ENCODE measurements around the gene EGFL8.
"Not testable (repeated sequence)": the region's sequence is repeated elsewhere in the genome, so short reads cannot be mapped to it uniquely, and the experiment has no call there.

Gene EGFL8

GRCh38 chr6:32202186-32202585 lies 37.8 kb downstream of the EGFL8 start:
- no peaks in the 10 kb centered on the region for H3K36me3 ChIP-seq (ENCODE audit: insufficient read depth, insufficient read length, low read length)
- H3K9me3 ChIP-seq (ENCODE audit: insufficient read depth, low read length): no peaks in the 10 kb centered on the region
- H3K27me3 ChIP-seq (ENCODE audit: insufficient read depth, insufficient read length): no peaks in the 10 kb centered on the region
- no peak overlapping the region for H3K4me3 ChIP-seq (ENCODE audit: insufficient read length, low read depth)
- H3K4me1 ChIP-seq (ENCODE audit: insufficient read depth, insufficient read length): peaks cover 10% of the 10 kb centered on the region
- TF ChIP-seq SUZ12 (IDR thresholded peaks at IDR 0.05; ENCODE audit: extremely low read depth, insufficient read depth, insufficient read length) (no peak), YY1 (IDR thresholded peaks at IDR 0.05; ENCODE audit: insufficient read depth, insufficient read length) (no peak), ZNF274 (IDR thresholded peaks at IDR 0.05; ENCODE audit: low read depth, low read length) (no peak)
- no peak overlapping the region for H3K9ac ChIP-seq (ENCODE audit: insufficient read length, low read depth)
- DNase-seq (ENCODE audit: low read depth, low spot score): no peak

GRCh38 chr6:32203426-32204267 lies 39.3 kb downstream of the EGFL8 start:
- Histone ChIP-seq H3K9ac (ENCODE audit: insufficient read length, low read depth) (no peak overlapping the region), H3K4me1 (ENCODE audit: insufficient read depth, insufficient read length) (peaks cover 6% of the 10 kb centered on the region), H3K4me3 (ENCODE audit: insufficient read length, low read depth) (no peak overlapping the region), H3K9me3 (ENCODE audit: insufficient read depth, low read length) (no peaks in the 10 kb centered on the region), H3K36me3 (ENCODE audit: insufficient read depth, insufficient read length, low read length) (no peaks in the 10 kb centered on the region), H3K27me3 (ENCODE audit: insufficient read depth, insufficient read length) (no peaks in the 10 kb centered on the region)
- TF ChIP-seq SUZ12 (IDR thresholded peaks at IDR 0.05; ENCODE audit: extremely low read depth, insufficient read depth, insufficient read length) (no peak), YY1 (IDR thresholded peaks at IDR 0.05; ENCODE audit: insufficient read depth, insufficient read length) (no peak), ZNF274 (IDR thresholded peaks at IDR 0.05; ENCODE audit: low read depth, low read length) (no peak)
- no peak for DNase-seq (ENCODE audit: low read depth, low spot score)

- Histone ChIP-seq H3K4me1 (ENCODE audit: insufficient read depth, insufficient read length) (peaks cover 6% of the 10 kb centered on the region), H3K27me3 (ENCODE audit: insufficient read depth, insufficient read length) (no peaks in the 10 kb centered on the region), H3K9me3 (ENCODE audit: insufficient read depth, low read length) (no peaks in the 10 kb centered on the region), H3K9ac (ENCODE audit: insufficient read length, low read depth) (no peak overlapping the region), H3K36me3 (ENCODE audit: insufficient read depth, insufficient read length, low read length) (no peaks in the 10 kb centered on the region), H3K4me3 (ENCODE audit: insufficient read length, low read depth) (no peak overlapping the region)
- TF ChIP-seq ZNF274 (IDR thresholded peaks at IDR 0.05; ENCODE audit: low read depth, low read length) (no peak), YY1 (IDR thresholded peaks at IDR 0.05; ENCODE audit: insufficient read depth, insufficient read length) (no peak), SUZ12 (IDR thresholded peaks at IDR 0.05; ENCODE audit: extremely low read depth, insufficient read depth, insufficient read length) (no peak)
- no peak for DNase-seq (ENCODE audit: low read depth, low spot score)
Measured at GRCh38 chr6:32204268-32204715, 39.9 kb downstream of the EGFL8 start.

GRCh38 chr6:32208996-32209395 lies 44.6 kb downstream of the EGFL8 start:
- H3K9ac ChIP-seq (ENCODE audit: insufficient read length, low read depth): no peak overlapping the region
- no peak for DNase-seq (ENCODE audit: low read depth, low spot score)
- H3K4me1 ChIP-seq (ENCODE audit: insufficient read depth, insufficient read length): peaks cover 4% of the 10 kb centered on the region
- no peaks in the 10 kb centered on the region for H3K9me3 ChIP-seq (ENCODE audit: insufficient read depth, low read length)
- H3K27me3 ChIP-seq (ENCODE audit: insufficient read depth, insufficient read length): no peaks in the 10 kb centered on the region
- no peak overlapping the region for H3K4me3 ChIP-seq (ENCODE audit: insufficient read length, low read depth)
- no peaks in the 10 kb centered on the region for H3K36me3 ChIP-seq (ENCODE audit: insufficient read depth, insufficient read length, low read length)
- TF ChIP-seq YY1 (IDR thresholded peaks at IDR 0.05; ENCODE audit: insufficient read depth, insufficient read length): no peak
- TF ChIP-seq SUZ12 (IDR thresholded peaks at IDR 0.05; ENCODE audit: extremely low read depth, insufficient read depth, insufficient read length): no peak
- TF ChIP-seq ZNF274 (IDR thresholded peaks at IDR 0.05; ENCODE audit: low read depth, low read length): no peak

GRCh38 chr6:32210191-32210601 lies 45.8 kb downstream of the EGFL8 start:
- no peak overlapping the region for H3K9ac ChIP-seq (ENCODE audit: insufficient read length, low read depth)
- DNase-seq (ENCODE audit: low read depth, low spot score): no peak
- no peaks in the 10 kb centered on the region for H3K4me1 ChIP-seq (ENCODE audit: insufficient read depth, insufficient read length)
- H3K36me3 ChIP-seq (ENCODE audit: insufficient read depth, insufficient read length, low read length): no peaks in the 10 kb centered on the region
- H3K9me3 ChIP-seq (ENCODE audit: insufficient read depth, low read length): no peaks in the 10 kb centered on the region
- TF ChIP-seq ZNF274 (IDR thresholded peaks at IDR 0.05; ENCODE audit: low read depth, low read length): no peak
- no peak for TF ChIP-seq SUZ12 (IDR thresholded peaks at IDR 0.05; ENCODE audit: extremely low read depth, insufficient read depth, insufficient read length)
- TF ChIP-seq YY1 (IDR thresholded peaks at IDR 0.05; ENCODE audit: insufficient read depth, insufficient read length): no peak
- H3K4me3 ChIP-seq (ENCODE audit: insufficient read length, low read depth): no peak overlapping the region
- no peaks in the 10 kb centered on the region for H3K27me3 ChIP-seq (ENCODE audit: insufficient read depth, insufficient read length)

- not testable (repeated sequence) for H3K4me1 ChIP-seq (ENCODE audit: insufficient read depth, insufficient read length); H3K36me3 ChIP-seq (ENCODE audit: insufficient read depth, insufficient read length, low read length); H3K27me3 ChIP-seq (ENCODE audit: insufficient read depth, insufficient read length); H3K4me3 ChIP-seq (ENCODE audit: insufficient read length, low read depth); H3K9ac ChIP-seq (ENCODE audit: insufficient read length, low read depth); DNase-seq (ENCODE audit: low read depth, low spot score); H3K9me3 ChIP-seq (ENCODE audit: insufficient read depth, low read length)
Measured at GRCh38 chr6:32211432-32211831, 47.0 kb downstream of the EGFL8 start.

GRCh38 chr6:32212076-32212760 lies 47.8 kb downstream of the EGFL8 start:
- Histone ChIP-seq H3K9me3 (ENCODE audit: insufficient read depth, low read length) (no peaks in the 10 kb centered on the region), H3K4me3 (ENCODE audit: insufficient read length, low read depth) (no peak overlapping the region), H3K9ac (ENCODE audit: insufficient read length, low read depth) (no peak overlapping the region), H3K27me3 (ENCODE audit: insufficient read depth, insufficient read length) (no peaks in the 10 kb centered on the region), H3K4me1 (ENCODE audit: insufficient read depth, insufficient read length) (no peaks in the 10 kb centered on the region), H3K36me3 (ENCODE audit: insufficient read depth, insufficient read length, low read length) (no peaks in the 10 kb centered on the region)
- TF ChIP-seq SUZ12 (IDR thresholded peaks at IDR 0.05; ENCODE audit: extremely low read depth, insufficient read depth, insufficient read length): no peak
- no peak for TF ChIP-seq ZNF274 (IDR thresholded peaks at IDR 0.05; ENCODE audit: low read depth, low read length)
- TF ChIP-seq YY1 (IDR thresholded peaks at IDR 0.05; ENCODE audit: insufficient read depth, insufficient read length): no peak
- no peak for DNase-seq (ENCODE audit: low read depth, low spot score)

All from NT2/D1 (cell line).